ENCODE results near the gene GFOD1. TPM values are rescaled to one million over a fixed set of nuclear protein-coding genes. Genes with fewer than 3 reads are reported as not detected.

Gene GFOD1
- total and polyA plus RNA-seq, 7 donors: 5.9 to 34.2 (median 16.7) TPM

DNA sequence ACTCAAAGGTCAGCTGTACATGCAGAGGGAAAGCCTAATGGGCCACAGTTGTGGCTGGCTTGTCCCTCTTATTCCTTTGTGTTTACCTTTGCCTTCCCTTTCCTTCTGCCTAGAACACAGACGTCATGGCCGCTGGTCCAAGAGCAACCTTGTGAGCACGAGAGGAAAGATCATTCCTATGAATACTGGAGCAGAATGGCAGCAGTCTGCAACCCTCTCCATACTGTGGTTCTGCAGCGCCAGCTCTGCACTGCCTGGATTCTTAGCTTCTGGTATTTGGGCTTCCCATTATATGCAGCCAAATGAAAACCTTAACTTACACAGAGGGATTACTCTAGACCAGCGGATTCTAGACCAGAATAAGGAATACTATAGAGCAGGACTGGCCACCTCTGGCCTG is 171.5 kb downstream of the GFOD1 start:
- intact Hi-C loops (cut with DNase I): no loop called here
- Histone ChIP-seq H3K4me1 (no peaks in the 10 kb centered on the region), H3K9me3 (no peaks in the 10 kb centered on the region), H3K4me3 (no peak overlapping the region), H3K36me3 (ENCODE audit: insufficient read depth in 1 of 2, low read depth in 1 of 2) (peaks cover 3 to 95% of the 10 kb centered on the region in 2 donors), H3K27ac (no peak overlapping the region), H3K27me3 (ENCODE audit: insufficient read depth in 3 of 3, low read length in 2 of 3) (no peaks in the 10 kb centered on the region)
- TF ChIP-seq, protein P1, sequence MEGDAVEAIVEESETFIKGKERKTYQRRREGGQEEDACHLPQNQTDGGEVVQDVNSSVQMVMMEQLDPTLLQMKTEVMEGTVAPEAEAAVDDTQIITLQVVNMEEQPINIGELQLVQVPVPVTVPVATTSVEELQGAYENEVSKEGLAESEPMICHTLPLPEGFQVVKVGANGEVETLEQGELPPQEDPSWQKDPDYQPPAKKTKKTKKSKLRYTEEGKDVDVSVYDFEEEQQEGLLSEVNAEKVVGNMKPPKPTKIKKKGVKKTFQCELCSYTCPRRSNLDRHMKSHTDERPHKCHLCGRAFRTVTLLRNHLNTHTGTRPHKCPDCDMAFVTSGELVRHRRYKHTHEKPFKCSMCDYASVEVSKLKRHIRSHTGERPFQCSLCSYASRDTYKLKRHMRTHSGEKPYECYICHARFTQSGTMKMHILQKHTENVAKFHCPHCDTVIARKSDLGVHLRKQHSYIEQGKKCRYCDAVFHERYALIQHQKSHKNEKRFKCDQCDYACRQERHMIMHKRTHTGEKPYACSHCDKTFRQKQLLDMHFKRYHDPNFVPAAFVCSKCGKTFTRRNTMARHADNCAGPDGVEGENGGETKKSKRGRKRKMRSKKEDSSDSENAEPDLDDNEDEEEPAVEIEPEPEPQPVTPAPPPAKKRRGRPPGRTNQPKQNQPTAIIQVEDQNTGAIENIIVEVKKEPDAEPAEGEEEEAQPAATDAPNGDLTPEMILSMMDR (IDR thresholded peaks at IDR 0.05): no peak
- ATAC-seq (no peak), DNase-seq (no peak)
- 94 to 97% (median 96%) methylated on average over 5 of the region's 5 CpGs for WGBS, 3 donors

DNA sequence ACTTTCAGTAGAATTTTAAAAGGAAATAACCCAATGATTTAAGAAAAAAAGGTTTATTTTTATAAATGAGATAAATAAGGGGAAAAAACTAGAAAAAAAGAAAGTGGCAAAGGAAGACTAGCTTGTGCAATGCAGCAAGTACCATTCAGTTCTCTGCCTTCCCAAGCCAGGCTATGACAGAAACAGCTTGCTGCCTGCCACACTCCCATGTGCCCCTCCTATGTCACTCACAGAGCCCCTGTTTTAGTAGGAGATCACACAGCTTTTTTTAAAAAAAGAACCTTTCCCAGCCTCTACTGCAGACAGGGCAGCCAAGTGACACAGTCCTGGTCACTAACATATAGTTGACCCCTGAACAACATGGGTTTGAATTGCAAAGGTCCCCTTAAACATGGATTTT is 172.6 kb downstream of the GFOD1 start:
- Histone ChIP-seq H3K4me3 (no peak overlapping the region), H3K27ac (no peak overlapping the region), H3K36me3 (ENCODE audit: insufficient read depth in 1 of 2, low read depth in 1 of 2) (peaks cover 1 to 93% of the 10 kb centered on the region in 2 donors), H3K9me3 (no peaks in the 10 kb centered on the region), H3K27me3 (ENCODE audit: insufficient read depth in 3 of 3, low read length in 2 of 3) (no peaks in the 10 kb centered on the region), H3K4me1 (no peaks in the 10 kb centered on the region)
- no peak for ATAC-seq
- no peak for DNase-seq
- TF ChIP-seq, protein P1 (IDR thresholded peaks at IDR 0.05): no peak
- intact Hi-C loops (cut with DNase I): no loop called here

DNA sequence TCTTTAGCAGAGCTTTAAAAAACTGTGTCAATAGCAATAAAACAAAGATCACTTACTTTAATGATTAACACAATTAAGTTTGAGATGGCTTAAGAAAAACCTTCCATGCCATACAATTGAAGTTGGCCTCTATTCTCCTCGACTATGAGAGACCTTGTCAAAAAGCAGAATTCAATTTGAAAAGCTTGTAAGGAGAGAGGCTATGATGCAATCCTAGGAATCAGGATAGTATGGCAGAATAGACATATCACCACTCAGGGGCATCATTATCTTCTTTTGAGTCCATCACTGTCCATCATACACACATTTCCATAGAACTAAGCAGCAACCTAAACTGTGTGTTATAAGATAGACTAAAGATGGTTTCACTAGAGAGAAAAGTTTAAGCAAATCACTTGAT is 176.2 kb downstream of the GFOD1 start:
- H3K9me3 ChIP-seq: no peaks in the 10 kb centered on the region
- H3K27me3 ChIP-seq (ENCODE audit: insufficient read depth in 3 of 3, low read length in 2 of 3): no peaks in the 10 kb centered on the region
- H3K36me3 ChIP-seq (ENCODE audit: insufficient read depth in 1 of 2, low read depth in 1 of 2): peaks cover 0 to 78% of the 10 kb centered on the region in 2 donors
- DNase-seq (no peak), ATAC-seq (no peak)
- H3K4me3 ChIP-seq: no peak overlapping the region
- H3K4me1 ChIP-seq: peaks cover 9% of the 10 kb centered on the region
- TF ChIP-seq, protein P1 (IDR thresholded peaks at IDR 0.05): no peak
- intact Hi-C loops (cut with DNase I): no loop called here
- 0 to 89% (median 42%) methylated on average over 1 of the region's 1 CpG for WGBS, 3 donors
- no peak overlapping the region for H3K27ac ChIP-seq

DNA sequence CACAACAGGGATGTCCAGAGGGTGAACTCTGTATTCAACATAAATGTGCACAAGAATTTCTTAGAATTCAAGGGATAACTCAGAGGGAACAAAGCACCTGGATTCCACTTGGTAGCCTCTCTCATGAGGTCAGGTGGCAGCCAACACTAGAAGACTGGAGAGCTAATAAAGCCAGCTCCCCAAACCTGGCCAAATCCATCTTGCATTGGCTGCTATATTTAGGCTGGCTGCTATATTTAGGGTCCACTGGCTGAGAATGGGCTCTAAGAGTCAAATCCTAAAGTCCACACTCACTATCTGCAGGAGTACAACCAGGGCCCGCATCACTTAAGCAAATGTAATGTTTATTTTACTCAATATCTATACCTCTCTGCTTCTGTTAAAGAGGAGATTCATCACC is 179.1 kb downstream of the GFOD1 start:
- 59 to 79% (median 76%) methylated on average over 1 of the region's 1 CpG for WGBS, 3 donors

More for the DNA sequence above, 179.1 kb downstream of the GFOD1 start:
- Histone ChIP-seq H3K27me3 (ENCODE audit: insufficient read depth in 3 of 3, low read length in 2 of 3) (no peaks in the 10 kb centered on the region), H3K4me1 (peaks cover 19% of the 10 kb centered on the region), H3K36me3 (ENCODE audit: insufficient read depth in 1 of 2, low read depth in 1 of 2) (peaks cover 0 to 56% of the 10 kb centered on the region in 2 donors), H3K27ac (no peak overlapping the region), H3K4me3 (no peak overlapping the region), H3K9me3 (no peaks in the 10 kb centered on the region)
- TF ChIP-seq, protein P1 (IDR thresholded peaks at IDR 0.05): no peak
- peak in 3 of 4 donors; percentile 32 to 68 (median 38) for ATAC-seq
- DNase-seq: no peak
- intact Hi-C loops (cut with DNase I): no loop called here

Other genes with a start within 250 kb of the GFOD1 start
- 10 to 100 TPM in 3 of 4 donors, 1 to 10 TPM in 1; 9.4 to 12.0 (median 10.3) TPM for gene TBC1D7, start 159.1 kb downstream of the GFOD1 start, total RNA-seq
- gene TBC1D7, start 159.1 kb downstream of the GFOD1 start, polyA plus RNA-seq: 10 to 100 TPM; 14.8 to 19.4 (median 17.4) TPM
- 10 to 100 TPM; 19.3 to 29.2 (median 24.4) TPM for gene SIRT5, start 87.0 kb upstream of the GFOD1 start, total RNA-seq
- 10 to 100 TPM; 10.1 to 17.6 (median 14.0) TPM for gene SIRT5, start 87.0 kb upstream of the GFOD1 start, polyA plus RNA-seq
- gene NOL7, start 127.7 kb upstream of the GFOD1 start, total RNA-seq: 10 to 100 TPM; 31.2 to 45.1 (median 41.8) TPM
- gene NOL7, start 127.7 kb upstream of the GFOD1 start, polyA plus RNA-seq: 100 to 1,000 TPM in 1 of 3 donors, 10 to 100 TPM in 2; 47.7 to 141 (median 67.1) TPM
- 10 to 100 TPM; 52.9 to 72.6 (median 58.2) TPM for gene RANBP9, start 224.2 kb upstream of the GFOD1 start, total RNA-seq
- 10 to 100 TPM; 22.3 to 64.2 (median 37.3) TPM for gene RANBP9, start 224.2 kb upstream of the GFOD1 start, polyA plus RNA-seq

Data from psoas muscle (tissue), 8 donors.